Uterus (tissue), 2 donors: ENCODE measurements around the gene OR6C68.

Source experiments
- CTCF ChIP-seq, 4 experiments: fragments of 200-600 bp in 2 of 4; fragments of 450-650 bp in 2 of 4; sonication (generic) in 2 of 4; IDR thresholded peaks; one replicate each; pipeline ENCODE4 v1.5.1; 2016 to 2019; ENCODE audit warnings: antibody characterized with exemption in 4 of 4, mild to moderate bottlenecking in 2 of 4, moderate library complexity in 1 of 4
- POLR2A ChIP-seq, 2 donors: fragments of 450-650 bp; IDR thresholded peaks; one replicate each; pipeline ENCODE4 v1.6.1; 2016; ENCODE audit warnings: antibody characterized with exemption in 2 of 2, mild to moderate bottlenecking in 1 of 2, moderate library complexity in 1 of 2

- TF ChIP-seq POLR2A (IDR thresholded peaks at IDR 0.05) (no peak), CTCF (IDR thresholded peaks at IDR 0.05) (no peak)
These were observed 24.3 kb upstream of the OR6C68 start for GRCh38 chr12:55467836-55468235.
